Liver (tissue), 3 donors: ENCODE measurements around the gene ARHGEF25.

Experiments
- EGR1 ChIP-seq, 2 donors: IDR thresholded peaks; 2 replicates each; pipeline ENCODE4 v1.6.1; 2016 to 2018; ENCODE audit warnings: antibody characterized with exemption in 2 of 2, low read depth in 2 of 2
- GABPA ChIP-seq, 2 donors: IDR thresholded peaks in 1 of 2; conservative IDR thresholded peaks in 1 of 2; 2 replicates each; pipeline ENCODE4 v1.6.1; 2016; ENCODE audit warnings: antibody characterized with exemption in 2 of 2, mild to moderate bottlenecking in 1 of 2, moderate library complexity in 1 of 2
- HNF4G ChIP-seq: IDR thresholded peaks from 2 replicates; pipeline ENCODE4 v1.6.1; 2016; ENCODE audit warnings: antibody characterized with exemption
- JUND ChIP-seq, 2 donors: IDR thresholded peaks; 2 replicates each; pipeline ENCODE4 v1.6.1; 2016; ENCODE audit warnings: antibody characterized with exemption in 2 of 2
- RAD21 ChIP-seq, 2 donors: IDR thresholded peaks; 2 replicates each; pipeline ENCODE4 v1.6.1; 2016; ENCODE audit warnings: antibody characterized with exemption in 2 of 2, mild to moderate bottlenecking in 2 of 2
- RXRA ChIP-seq, 2 donors: IDR thresholded peaks; 2 replicates each; pipeline ENCODE4 v1.6.1; 2017 to 2018; ENCODE audit warnings: antibody characterized with exemption in 2 of 2, mild to moderate bottlenecking in 1 of 2
- SP1 ChIP-seq: IDR thresholded peaks from 2 replicates; pipeline ENCODE4 v1.6.1; 2018; ENCODE audit warnings: antibody characterized with exemption, mild to moderate bottlenecking
- TAF1 ChIP-seq: conservative IDR thresholded peaks from 2 replicates; pipeline ENCODE4 v1.6.1; 2016; ENCODE audit warnings: antibody characterized with exemption, mild to moderate bottlenecking
- YY1 ChIP-seq: IDR thresholded peaks from 2 replicates; pipeline ENCODE4 v1.6.1; 2016; ENCODE audit warnings: antibody characterized with exemption, mild to moderate bottlenecking
- TF ChIP-seq, protein P1 (sequence below): fragments of 150-350 bp; IDR thresholded peaks from 2 replicates; pipeline ENCODE4 v1.5.1; 2017; ENCODE audit warnings: improper control_type of control experiment, low read depth, low read length; ENCODE audit not compliant: missing input control
- TF ChIP-seq, protein P2 (sequence below): IDR thresholded peaks from 2 replicates; pipeline ENCODE4 v1.6.1; 2016; ENCODE audit warnings: antibody characterized with exemption
- TF ChIP-seq, protein P3 (sequence below): IDR thresholded peaks from 2 replicates; pipeline ENCODE4 v1.6.1; 2016; ENCODE audit warnings: antibody characterized with exemption, mild to moderate bottlenecking
- TF ChIP-seq, protein P4 (sequence below): IDR thresholded peaks from 2 replicates; pipeline ENCODE4 v1.6.1; 2016; ENCODE audit warnings: antibody characterized with exemption
- donor health status: healthy.
- donor health status: healthy.

DNA sequence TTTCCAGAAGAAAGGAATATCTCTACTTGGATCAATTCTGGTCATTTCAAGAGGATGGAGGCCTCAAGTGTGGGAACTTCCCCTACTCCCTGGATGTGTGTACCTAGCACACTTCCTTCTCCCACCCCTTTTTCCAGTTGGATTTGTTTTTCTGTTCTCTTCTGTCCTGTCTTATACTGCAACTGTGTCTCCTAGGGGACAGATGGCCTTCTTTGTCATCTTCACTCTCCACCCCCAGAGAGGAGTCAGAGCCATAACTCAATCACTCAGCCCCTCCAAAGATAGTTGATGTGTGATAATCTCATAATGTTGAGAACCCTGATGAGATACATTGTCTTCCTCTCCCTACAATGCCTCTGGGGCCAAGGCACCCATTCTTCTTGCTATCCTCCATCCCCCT, 8.7 kb upstream of the ARHGEF25 start:
- TF ChIP-seq, protein P1, sequence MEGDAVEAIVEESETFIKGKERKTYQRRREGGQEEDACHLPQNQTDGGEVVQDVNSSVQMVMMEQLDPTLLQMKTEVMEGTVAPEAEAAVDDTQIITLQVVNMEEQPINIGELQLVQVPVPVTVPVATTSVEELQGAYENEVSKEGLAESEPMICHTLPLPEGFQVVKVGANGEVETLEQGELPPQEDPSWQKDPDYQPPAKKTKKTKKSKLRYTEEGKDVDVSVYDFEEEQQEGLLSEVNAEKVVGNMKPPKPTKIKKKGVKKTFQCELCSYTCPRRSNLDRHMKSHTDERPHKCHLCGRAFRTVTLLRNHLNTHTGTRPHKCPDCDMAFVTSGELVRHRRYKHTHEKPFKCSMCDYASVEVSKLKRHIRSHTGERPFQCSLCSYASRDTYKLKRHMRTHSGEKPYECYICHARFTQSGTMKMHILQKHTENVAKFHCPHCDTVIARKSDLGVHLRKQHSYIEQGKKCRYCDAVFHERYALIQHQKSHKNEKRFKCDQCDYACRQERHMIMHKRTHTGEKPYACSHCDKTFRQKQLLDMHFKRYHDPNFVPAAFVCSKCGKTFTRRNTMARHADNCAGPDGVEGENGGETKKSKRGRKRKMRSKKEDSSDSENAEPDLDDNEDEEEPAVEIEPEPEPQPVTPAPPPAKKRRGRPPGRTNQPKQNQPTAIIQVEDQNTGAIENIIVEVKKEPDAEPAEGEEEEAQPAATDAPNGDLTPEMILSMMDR, result no peak
- TF ChIP-seq, protein P2, sequence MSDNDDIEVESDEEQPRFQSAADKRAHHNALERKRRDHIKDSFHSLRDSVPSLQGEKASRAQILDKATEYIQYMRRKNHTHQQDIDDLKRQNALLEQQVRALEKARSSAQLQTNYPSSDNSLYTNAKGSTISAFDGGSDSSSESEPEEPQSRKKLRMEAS, result no peak
- TF ChIP-seq RAD21 (IDR thresholded peaks at IDR 0.05), result no peak
- TF ChIP-seq SP1, result no peak
- no peak for TF ChIP-seq EGR1 (IDR thresholded peaks at IDR 0.05; ENCODE audit: low read depth in 2 of 2)
- TF ChIP-seq, protein P3, sequence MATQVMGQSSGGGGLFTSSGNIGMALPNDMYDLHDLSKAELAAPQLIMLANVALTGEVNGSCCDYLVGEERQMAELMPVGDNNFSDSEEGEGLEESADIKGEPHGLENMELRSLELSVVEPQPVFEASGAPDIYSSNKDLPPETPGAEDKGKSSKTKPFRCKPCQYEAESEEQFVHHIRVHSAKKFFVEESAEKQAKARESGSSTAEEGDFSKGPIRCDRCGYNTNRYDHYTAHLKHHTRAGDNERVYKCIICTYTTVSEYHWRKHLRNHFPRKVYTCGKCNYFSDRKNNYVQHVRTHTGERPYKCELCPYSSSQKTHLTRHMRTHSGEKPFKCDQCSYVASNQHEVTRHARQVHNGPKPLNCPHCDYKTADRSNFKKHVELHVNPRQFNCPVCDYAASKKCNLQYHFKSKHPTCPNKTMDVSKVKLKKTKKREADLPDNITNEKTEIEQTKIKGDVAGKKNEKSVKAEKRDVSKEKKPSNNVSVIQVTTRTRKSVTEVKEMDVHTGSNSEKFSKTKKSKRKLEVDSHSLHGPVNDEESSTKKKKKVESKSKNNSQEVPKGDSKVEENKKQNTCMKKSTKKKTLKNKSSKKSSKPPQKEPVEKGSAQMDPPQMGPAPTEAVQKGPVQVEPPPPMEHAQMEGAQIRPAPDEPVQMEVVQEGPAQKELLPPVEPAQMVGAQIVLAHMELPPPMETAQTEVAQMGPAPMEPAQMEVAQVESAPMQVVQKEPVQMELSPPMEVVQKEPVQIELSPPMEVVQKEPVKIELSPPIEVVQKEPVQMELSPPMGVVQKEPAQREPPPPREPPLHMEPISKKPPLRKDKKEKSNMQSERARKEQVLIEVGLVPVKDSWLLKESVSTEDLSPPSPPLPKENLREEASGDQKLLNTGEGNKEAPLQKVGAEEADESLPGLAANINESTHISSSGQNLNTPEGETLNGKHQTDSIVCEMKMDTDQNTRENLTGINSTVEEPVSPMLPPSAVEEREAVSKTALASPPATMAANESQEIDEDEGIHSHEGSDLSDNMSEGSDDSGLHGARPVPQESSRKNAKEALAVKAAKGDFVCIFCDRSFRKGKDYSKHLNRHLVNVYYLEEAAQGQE, result no peak
- TF ChIP-seq YY1, result no peak
- no peak for TF ChIP-seq RXRA (IDR thresholded peaks at IDR 0.05)
- TF ChIP-seq TAF1, result no peak
- TF ChIP-seq HNF4G, result no peak
- no peak for TF ChIP-seq GABPA (IDR thresholded peaks at IDR 0.05 in 1 of 2, conservative IDR thresholded peaks at IDR 0.05 in 1 of 2)
- TF ChIP-seq, protein P4, sequence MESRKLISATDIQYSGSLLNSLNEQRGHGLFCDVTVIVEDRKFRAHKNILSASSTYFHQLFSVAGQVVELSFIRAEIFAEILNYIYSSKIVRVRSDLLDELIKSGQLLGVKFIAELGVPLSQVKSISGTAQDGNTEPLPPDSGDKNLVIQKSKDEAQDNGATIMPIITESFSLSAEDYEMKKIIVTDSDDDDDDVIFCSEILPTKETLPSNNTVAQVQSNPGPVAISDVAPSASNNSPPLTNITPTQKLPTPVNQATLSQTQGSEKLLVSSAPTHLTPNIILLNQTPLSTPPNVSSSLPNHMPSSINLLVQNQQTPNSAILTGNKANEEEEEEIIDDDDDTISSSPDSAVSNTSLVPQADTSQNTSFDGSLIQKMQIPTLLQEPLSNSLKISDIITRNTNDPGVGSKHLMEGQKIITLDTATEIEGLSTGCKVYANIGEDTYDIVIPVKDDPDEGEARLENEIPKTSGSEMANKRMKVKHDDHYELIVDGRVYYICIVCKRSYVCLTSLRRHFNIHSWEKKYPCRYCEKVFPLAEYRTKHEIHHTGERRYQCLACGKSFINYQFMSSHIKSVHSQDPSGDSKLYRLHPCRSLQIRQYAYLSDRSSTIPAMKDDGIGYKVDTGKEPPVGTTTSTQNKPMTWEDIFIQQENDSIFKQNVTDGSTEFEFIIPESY, result no peak
- TF ChIP-seq JUND (IDR thresholded peaks at IDR 0.05), result no peak
